Central memory CD4-positive, alpha-beta T cell (primary cell): ENCODE results near the gene CDC34.

Experiments
- DNase-seq: peaks from one replicate; pipeline ENCODE4 v3.0.0; 2022

Gene CDC34

DNA sequence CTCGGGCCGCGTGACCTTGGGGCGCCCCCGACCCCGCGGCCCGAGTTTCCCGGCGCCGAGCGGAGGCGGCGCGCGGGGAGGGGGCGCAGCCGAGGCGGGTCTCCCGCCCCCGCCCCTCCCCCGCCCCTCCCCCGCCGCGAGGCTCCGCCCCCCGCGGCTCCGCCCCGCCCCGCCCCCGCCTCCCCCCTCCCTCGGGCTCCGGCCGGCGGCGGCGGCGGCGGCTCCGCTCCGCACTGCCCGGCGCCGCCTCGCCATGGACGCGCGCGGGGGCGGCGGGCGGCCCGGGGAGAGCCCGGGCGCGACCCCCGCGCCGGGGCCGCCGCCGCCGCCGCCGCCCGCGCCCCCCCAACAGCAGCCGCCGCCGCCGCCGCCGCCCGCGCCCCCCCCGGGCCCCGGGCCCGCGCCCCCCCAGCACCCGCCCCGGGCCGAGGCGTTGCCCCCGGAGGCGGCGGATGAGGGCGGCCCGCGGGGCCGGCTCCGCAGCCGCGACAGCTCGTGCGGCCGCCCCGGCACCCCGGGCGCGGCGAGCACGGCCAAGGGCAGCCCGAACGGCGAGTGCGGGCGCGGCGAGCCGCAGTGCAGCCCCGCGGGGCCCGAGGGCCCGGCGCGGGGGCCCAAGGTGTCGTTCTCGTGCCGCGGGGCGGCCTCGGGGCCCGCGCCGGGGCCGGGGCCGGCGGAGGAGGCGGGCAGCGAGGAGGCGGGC, 58.3 kb downstream of the CDC34 start, which contains the start of gene HCN2:
Gene HCN2 (plus strand): TSS at position 189 of the 703 bp plus-strand sequence. CDS start 65 bp downstream, at position 254.
- no peak for DNase-seq

- peak; percentile 25 for DNase-seq
These were observed 58.8 kb downstream of the CDC34 start for GRCh38 chr19:590396-590745.

GRCh38 chr19:590750-591098, 59.2 kb downstream of the CDC34 start:
- DNase-seq: no peak

- no peak for DNase-seq
These were observed 59.8 kb downstream of the CDC34 start for GRCh38 chr19:591099-591958.
